Suprapubic skin (tissue), 3 donors: Measurements from ENCODE around the gene ARTN.

Source experiments
- CTCF ChIP-seq, 2 donors: fragments of 200-600 bp in 1 of 2; fragments of 450-650 bp in 1 of 2; sonication (generic) in 1 of 2; IDR thresholded peaks; one replicate each; pipeline ENCODE4 v1.5.1; 2016 to 2019; ENCODE audit warnings: antibody characterized with exemption in 2 of 2, mild to moderate bottlenecking in 1 of 2, moderate library complexity in 1 of 2
- POLR2A ChIP-seq, 2 donors: fragments of 450-650 bp; IDR thresholded peaks; one replicate each; pipeline ENCODE4 v1.6.1; 2017; ENCODE audit warnings: antibody characterized with exemption in 2 of 2, mild to moderate bottlenecking in 2 of 2, moderate library complexity in 2 of 2

GRCh38 chr1:43961692-43962091, 28.1 kb downstream of the ARTN start:
- TF ChIP-seq POLR2A (IDR thresholded peaks at IDR 0.05) (no peak), CTCF (IDR thresholded peaks at IDR 0.05) (no peak)
